HepG2 (cell line): Measurements from ENCODE around the gene LYRM4. TPM values are rescaled to one million over a fixed set of nuclear protein-coding genes. Genes with fewer than 3 reads are reported as not detected.

Experiments
- ARID5B ChIP-seq: IDR thresholded peaks from 2 replicates; pipeline ENCODE4 v1.4.0; 2020; ENCODE audit warnings: mild to moderate bottlenecking, missing genetic modification reagents
- ARNT2 ChIP-seq: sonication (generic); formaldehyde crosslinking; IDR thresholded peaks from 2 replicates; pipeline ENCODE4 v1.8.0; 2022; ENCODE audit warnings: mild to moderate bottlenecking, low read depth, missing genetic modification reagents, moderate library complexity
- ELF1 ChIP-seq: sonication (generic); formaldehyde crosslinking; IDR thresholded peaks from 2 replicates; pipeline ENCODE4 v1.4.0; 2020; ENCODE audit warnings: missing genetic modification reagents
- HNF1B ChIP-seq: sonication (generic); formaldehyde crosslinking; IDR thresholded peaks from 2 replicates; pipeline ENCODE4 v1.5.1; 2020; ENCODE audit warnings: mild to moderate bottlenecking, moderate library complexity, missing genetic modification reagents
- JUN ChIP-seq: sonication (generic); formaldehyde crosslinking; IDR thresholded peaks from 2 replicates; pipeline ENCODE4 v1.4.0; 2020; ENCODE audit warnings: mild to moderate bottlenecking, missing genetic modification reagents
- MYNN ChIP-seq: sonication (generic); formaldehyde crosslinking; IDR thresholded peaks from 2 replicates; pipeline ENCODE4 v1.4.0; 2020; ENCODE audit warnings: mild to moderate bottlenecking, low read depth, missing genetic modification reagents
- NR2C2 ChIP-seq: sonication (generic); formaldehyde crosslinking; IDR thresholded peaks from 2 replicates; pipeline ENCODE4 v1.4.0; 2020; ENCODE audit warnings: missing genetic modification reagents, mild to moderate bottlenecking, moderate library complexity, borderline replicate concordance
- PPARG ChIP-seq: conservative IDR thresholded peaks from 2 replicates; pipeline ENCODE4 v1.6.1; 2016; ENCODE audit warnings: missing biosample characterization, missing genetic modification reagents
- REXO4 ChIP-seq: sonication (generic); formaldehyde crosslinking; IDR thresholded peaks from 2 replicates; pipeline ENCODE4 v1.8.0; 2022; ENCODE audit warnings: missing genetic modification reagents, mild to moderate bottlenecking, borderline replicate concordance
- SAP130 ChIP-seq: IDR thresholded peaks from 2 replicates; pipeline ENCODE4 v1.6.1; 2016; ENCODE audit warnings: low read depth
- SRSF1 ChIP-seq: fragments of 200-400 bp; formaldehyde crosslinking; optimal IDR thresholded peaks from 2 replicates; pipeline ENCODE3; 2017; ENCODE audit warnings: mild to moderate bottlenecking, low read depth, low read length, moderate library complexity
- SSRP1 ChIP-seq: IDR thresholded peaks from 2 replicates; pipeline ENCODE4 v1.6.1; 2016; ENCODE audit warnings: control low read depth
- TAF15 ChIP-seq: fragments of 200-400 bp; formaldehyde crosslinking; IDR thresholded peaks from one replicate; pipeline ENCODE4 v1.6.1; 2018; ENCODE audit warnings: mild to moderate bottlenecking, low read depth, low read length; ENCODE audit not compliant: poor library complexity, severe bottlenecking
- TGIF2 ChIP-seq: IDR thresholded peaks from 2 replicates; pipeline ENCODE4 v1.6.1; 2016; ENCODE audit warnings: control low read depth, missing compliant biosample characterization
- YEATS4 ChIP-seq: sonication (generic); formaldehyde crosslinking; IDR thresholded peaks from 2 replicates; pipeline ENCODE4 v1.4.0; 2020; ENCODE audit warnings: missing genetic modification reagents, borderline replicate concordance
- ZBTB38 ChIP-seq: sonication (generic); formaldehyde crosslinking; IDR thresholded peaks from 2 replicates; pipeline ENCODE4 v1.5.1; 2020; ENCODE audit warnings: mild to moderate bottlenecking, missing genetic modification reagents
- ZNF543 ChIP-seq: sonication (generic); formaldehyde crosslinking; IDR thresholded peaks from 2 replicates; pipeline ENCODE4 v1.4.0; 2020; ENCODE audit warnings: mild to moderate bottlenecking, missing genetic modification reagents
- ZNF770 ChIP-seq: sonication (generic); formaldehyde crosslinking; IDR thresholded peaks from 2 replicates; pipeline ENCODE4 v1.5.0; 2020; ENCODE audit warnings: mild to moderate bottlenecking, missing genetic modification reagents
- ZNF782 ChIP-seq: sonication (generic); formaldehyde crosslinking; IDR thresholded peaks from 2 replicates; pipeline ENCODE4 v1.4.0; 2020; ENCODE audit warnings: missing genetic modification reagents, mild to moderate bottlenecking, borderline replicate concordance
- polyA plus RNA-seq, 8 experiments: library from polyadenylated mRNA; depleted of rRNA in 3 of 8; stranded (reverse) in 7 of 8; unstranded in 1 of 8; fragments of >200 nt; fragmentation: Illumina TruSeq in 4 of 8; extraction: Trizol in 4 of 8; gene quantifications; 2 replicates each; pipeline versions ENCODE4 v1.2.1 to v1.2.3, GENCODE V29; 2011 to 2016; ENCODE audit warnings: low read depth in 4 of 8, missing spikeins in 1 of 8, mixed read lengths in 1 of 8; ENCODE audit not compliant: insufficient read depth in 1 of 8
- total RNA-seq, 5 experiments: library from RNA; depleted of rRNA; stranded (reverse); fragments of >200 nt; fragmentation: Illumina TruSeq; extraction: Trizol; gene quantifications; 2 replicates each; pipeline ENCODE4 v1.2.3, GENCODE V29; 2016; ENCODE audit warnings: low read depth in 1 of 5
- TF ChIP-seq, protein P1 (sequence below): sonication (generic); formaldehyde crosslinking; IDR thresholded peaks from 2 replicates; pipeline ENCODE4 v1.8.0; 2022; ENCODE audit warnings: low read depth, missing genetic modification reagents

Gene LYRM4
- total and polyA plus RNA-seq, 2 of the 13 experiments (the other 11 are each of a cell fraction or from before 2014, with no cell fraction given): 64.6 to 67.5 TPM

DNA sequence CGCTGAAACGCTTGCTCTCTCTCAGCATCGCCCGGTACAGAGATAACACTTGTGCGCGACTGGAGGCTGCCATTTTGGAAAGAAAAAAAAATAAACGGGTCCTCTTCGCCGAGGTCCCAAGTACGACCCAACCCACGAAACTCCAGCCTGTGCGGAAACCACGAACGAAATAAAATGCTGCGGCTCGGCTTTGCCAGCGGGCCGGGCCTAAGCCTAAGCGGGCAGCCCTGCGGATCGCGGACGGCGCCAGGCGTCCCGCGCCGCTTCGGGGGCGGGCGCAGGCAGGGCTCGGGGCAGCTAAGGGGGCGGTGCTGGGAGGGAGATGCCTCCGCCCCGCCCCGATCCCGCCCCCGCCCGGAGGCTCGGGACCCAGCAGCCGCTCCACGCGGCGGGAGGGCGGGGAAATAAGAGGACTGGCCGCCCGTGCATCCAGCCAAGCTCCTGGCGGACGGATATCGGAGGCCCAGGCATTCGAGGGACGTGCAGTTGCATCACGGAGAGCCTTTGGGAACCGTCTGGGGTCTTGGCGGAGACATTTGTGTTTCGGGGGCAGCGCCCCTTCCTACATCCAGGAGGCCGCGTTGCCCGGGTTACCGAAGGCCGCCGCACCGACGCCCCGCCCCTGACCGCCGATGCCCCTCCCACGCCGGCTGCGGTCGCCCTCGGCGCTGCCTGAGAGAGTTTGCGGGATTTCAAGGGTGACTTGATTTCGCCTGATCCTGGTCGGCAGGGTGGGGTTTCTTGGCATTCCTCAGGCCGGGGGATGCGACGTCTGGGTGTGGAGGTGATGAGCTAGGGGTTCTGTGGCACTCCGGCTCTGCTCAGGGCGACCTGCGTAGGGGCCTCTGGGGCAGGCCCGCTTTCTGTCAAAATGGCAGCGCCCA, at the start of gene LYRM4, which contains the start of gene FARS2 (continued):
- TF ChIP-seq ARID5B (CRISPR knock-in tag) (peak; percentile 37; the same call in 1 of the 2 replicates), MYNN (CRISPR knock-in tag) (0 out of 2 replicates have a peak, but pooled peaks have one; percentile 61), YEATS4 (CRISPR knock-in tag) (peak; percentile 96), NR2C2 (CRISPR knock-in tag) (peak; percentile 53), ZNF543 (CRISPR knock-in tag) (peak; percentile 60; the same call in 1 of the 2 replicates), TGIF2 (CRISPR knock-in tag) (peak; percentile 78), ARNT2 (CRISPR knock-in tag) (peak; percentile 58; the same call in 1 of the 2 replicates), ZNF770 (peak; percentile 59; the same call in 1 of the 2 replicates), ELF1 (CRISPR knock-in tag) (peak; percentile 22; the same call in 1 of the 2 replicates), TAF15 (peak; percentile 77), SAP130 (peak; percentile 95), PPARG (CRISPR knock-in tag) (no peak; the same call in 1 of the 2 replicates), HNF1B (CRISPR knock-in tag) (peak; percentile 91), SRSF1 (peak; percentile 36), ZNF782 (CRISPR knock-in tag) (no peak), JUN (CRISPR knock-in tag) (no peak), REXO4 (CRISPR knock-in tag) (no peak), SSRP1 (CRISPR knock-in tag) (no peak), ZBTB38 (no peak; the same call in 1 of the 2 replicates)
- TF ChIP-seq, protein P1, sequence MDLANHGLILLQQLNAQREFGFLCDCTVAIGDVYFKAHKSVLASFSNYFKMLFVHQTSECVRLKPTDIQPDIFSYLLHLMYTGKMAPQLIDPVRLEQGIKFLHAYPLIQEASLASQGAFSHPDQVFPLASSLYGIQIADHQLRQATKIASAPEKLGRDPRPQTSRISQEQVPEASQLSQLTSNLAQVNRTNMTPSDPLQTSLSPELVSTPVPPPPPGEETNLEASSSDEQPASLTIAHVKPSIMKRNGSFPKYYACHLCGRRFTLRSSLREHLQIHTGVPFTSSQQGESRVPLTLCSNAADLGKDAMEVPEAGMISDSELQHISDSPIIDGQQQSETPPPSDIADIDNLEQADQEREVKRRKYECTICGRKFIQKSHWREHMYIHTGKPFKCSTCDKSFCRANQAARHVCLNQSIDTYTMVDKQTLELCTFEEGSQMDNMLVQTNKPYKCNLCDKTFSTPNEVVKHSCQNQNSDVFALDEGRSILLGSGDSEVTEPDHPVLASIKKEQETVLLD: 0 out of 2 replicates have a peak, but pooled peaks have one; percentile 37
